Gastrocnemius medialis (tissue), 4 donors: Measurements from ENCODE around the gene CARD9.

ENCODE experiments used
- CTCF ChIP-seq, 5 experiments: fragments of 450-650 bp in 3 of 5; fragments of 200-600 bp in 2 of 5; sonication (generic) in 2 of 5; IDR thresholded peaks in 4 of 5; conservative IDR thresholded peaks in 1 of 5; 1 replicate in 4 of 5; 2 replicates in 1 of 5; pipeline ENCODE4 v1.5.1; 2016 to 2019; ENCODE audit warnings: antibody characterized with exemption in 5 of 5, mild to moderate bottlenecking in 3 of 5, moderate library complexity in 3 of 5
- POLR2A ChIP-seq, 2 donors: fragments of 450-650 bp; IDR thresholded peaks; one replicate each; pipeline ENCODE4 v1.6.1; 2017; ENCODE audit warnings: antibody characterized with exemption in 2 of 2, mild to moderate bottlenecking in 2 of 2, moderate library complexity in 2 of 2

- TF ChIP-seq CTCF (IDR thresholded peaks at IDR 0.05 in 4 of 5, conservative IDR thresholded peaks at IDR 0.05 in 1 of 5) = no peak
- TF ChIP-seq POLR2A (IDR thresholded peaks at IDR 0.05) = no peak
Measured at GRCh38 chr9:136358016-136358415, 15.5 kb downstream of the CARD9 start.
